ENCODE data around the gene EPGN. TPM values are rescaled to one million over a fixed set of nuclear protein-coding genes. Genes with fewer than 3 reads are reported as not detected.
"Not testable (repeated sequence)": the region's sequence is repeated elsewhere in the genome, so short reads cannot be mapped to it uniquely, and the experiment has no call there.

The EPGN gene
- total RNA-seq, 1 donor from 2014 or later = 3.0 TPM

- no peak for DNase-seq
- no peak for ATAC-seq
- intact Hi-C loops (cut with micrococcal nuclease) = no loop called here
Measured at GRCh38 chr4:74331252-74331651, 23.0 kb downstream of the EPGN start.

GRCh38 chr4:74331944-74332343 lies 23.7 kb downstream of the EPGN start:
- no peak for ATAC-seq
- DNase-seq = no peak
- intact Hi-C loops (cut with micrococcal nuclease) = no loop called here

DNA sequence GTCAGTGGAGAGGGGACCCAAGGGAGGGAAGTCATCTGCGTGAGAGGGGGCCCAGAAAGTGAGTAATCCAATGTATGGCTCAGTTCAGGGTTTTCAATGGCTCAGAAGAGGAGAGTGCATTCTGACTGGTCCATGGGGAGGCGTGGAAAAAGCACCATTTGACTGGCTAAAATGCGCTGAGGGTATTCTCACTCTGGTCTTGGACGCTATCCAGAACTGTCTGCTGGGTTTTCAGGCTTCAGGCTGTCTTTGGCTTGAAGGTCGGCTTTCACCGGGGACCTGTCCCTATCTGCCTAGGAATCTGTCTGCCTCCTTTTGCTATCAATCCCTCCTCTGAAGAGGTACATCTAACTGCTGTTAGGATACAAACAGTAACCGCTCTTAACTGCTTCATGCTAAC lies 26.4 kb downstream of the EPGN start:
- ATAC-seq (no peak), DNase-seq (no peak)
- intact Hi-C loops (cut with micrococcal nuclease) = no loop called here

GRCh38 chr4:74335341-74336021 lies 27.2 kb downstream of the EPGN start:
- DNase-seq (no peak), ATAC-seq (no peak)
- intact Hi-C loops (cut with micrococcal nuclease) = no loop called here

- ATAC-seq (no peak), DNase-seq (no peak)
- intact Hi-C loops (cut with micrococcal nuclease) = no loop called here
Measured at GRCh38 chr4:74338792-74339333, 30.6 kb downstream of the EPGN start.

DNA sequence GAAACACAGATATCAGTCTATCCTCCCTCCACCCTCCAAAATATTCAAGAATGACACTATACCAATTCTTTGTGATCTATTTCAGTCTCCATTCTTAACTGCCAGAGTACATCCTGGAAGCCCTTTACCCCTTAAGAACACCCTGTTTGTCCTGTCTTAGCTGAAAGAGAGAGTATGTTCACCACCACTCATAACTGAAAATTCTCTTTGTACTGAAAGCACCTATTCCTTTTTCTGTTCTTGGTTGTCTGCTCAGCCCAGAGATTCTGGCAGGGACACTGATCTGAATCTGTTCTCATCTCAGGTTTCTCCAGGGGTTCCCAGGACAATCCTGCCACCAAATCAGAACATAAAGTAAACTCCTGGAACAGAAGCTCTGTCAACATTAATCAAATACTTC lies 31.2 kb downstream of the EPGN start:
- DNase-seq (no peak), ATAC-seq (no peak)
- intact Hi-C loops (cut with micrococcal nuclease) = no loop called here

DNA sequence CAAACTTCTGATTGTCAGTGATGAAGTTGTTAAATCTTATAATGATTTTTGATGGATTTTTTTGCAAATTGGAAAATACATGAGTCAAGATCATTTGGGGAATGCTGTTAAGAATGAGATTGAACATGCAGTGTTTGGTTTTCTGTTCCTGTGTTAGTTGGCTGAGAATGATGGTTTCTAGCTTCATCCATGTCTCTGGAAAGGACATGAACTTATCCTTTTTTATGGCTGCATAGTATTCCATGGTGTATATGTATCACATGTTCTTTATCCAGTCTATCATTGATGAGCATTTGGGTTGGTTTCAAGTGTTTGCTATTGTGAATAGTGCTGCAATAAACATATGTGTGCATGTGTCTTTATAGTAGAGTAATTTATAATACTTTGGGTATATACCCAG lies 32.2 kb downstream of the EPGN start:
- DNase-seq; ATAC-seq; intact Hi-C loops (cut with micrococcal nuclease): not testable (repeated sequence)

- no peak for DNase-seq
- intact Hi-C loops (cut with micrococcal nuclease) = no loop called here
- ATAC-seq = no peak
Measured at GRCh38 chr4:74344031-74344430, 35.8 kb downstream of the EPGN start.

- ATAC-seq (no peak), DNase-seq (no peak)
- intact Hi-C loops (cut with micrococcal nuclease) = no loop called here
Measured at GRCh38 chr4:74353858-74354257, 45.6 kb downstream of the EPGN start.

GRCh38 chr4:74357965-74358364 lies 49.7 kb downstream of the EPGN start:
- no peak for DNase-seq
- no peak for ATAC-seq
- intact Hi-C loops (cut with micrococcal nuclease) = no loop called here

DNA sequence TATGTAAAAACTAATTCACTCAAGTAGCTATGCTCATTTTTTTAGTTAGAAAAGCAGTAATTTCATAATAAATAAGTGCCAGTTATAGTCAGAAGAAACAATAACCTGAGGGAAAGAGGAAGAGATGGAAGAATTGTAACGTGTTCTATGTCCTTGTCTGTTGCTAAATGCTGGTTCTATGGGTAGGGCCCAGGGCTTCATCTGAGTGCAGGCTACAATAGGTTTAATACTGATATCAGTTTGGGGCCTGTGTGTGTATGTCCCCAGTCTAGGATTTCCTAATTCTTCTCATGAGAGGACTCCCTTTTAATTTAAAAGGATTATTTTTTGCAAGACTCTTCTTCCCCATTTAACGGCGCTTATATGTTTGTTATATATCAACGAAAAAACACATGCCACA lies 53.4 kb downstream of the EPGN start:
- no peak for DNase-seq
- ATAC-seq = no peak
- intact Hi-C loops (cut with micrococcal nuclease) = no loop called here

DNA sequence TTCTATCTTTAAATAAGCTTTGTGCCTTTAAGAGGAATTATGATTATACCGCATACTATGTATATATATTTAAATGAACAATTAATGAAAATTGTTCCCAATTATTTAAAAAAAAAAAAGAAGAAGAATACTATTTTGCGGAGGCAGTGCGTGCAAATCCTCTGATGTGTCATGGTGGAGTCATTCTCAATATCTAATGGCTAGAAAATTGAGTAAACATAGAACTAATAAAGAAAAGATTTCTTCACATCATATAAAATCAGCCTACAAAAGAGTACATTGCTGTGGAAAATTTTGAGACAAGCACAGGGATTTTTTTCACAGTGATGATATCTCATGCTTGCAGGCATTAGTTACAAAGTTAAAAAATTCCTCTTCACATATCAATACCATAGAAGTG lies 54.1 kb downstream of the EPGN start:
- intact Hi-C loops (cut with micrococcal nuclease) = no loop called here
- DNase-seq (no peak), ATAC-seq (no peak)

DNA sequence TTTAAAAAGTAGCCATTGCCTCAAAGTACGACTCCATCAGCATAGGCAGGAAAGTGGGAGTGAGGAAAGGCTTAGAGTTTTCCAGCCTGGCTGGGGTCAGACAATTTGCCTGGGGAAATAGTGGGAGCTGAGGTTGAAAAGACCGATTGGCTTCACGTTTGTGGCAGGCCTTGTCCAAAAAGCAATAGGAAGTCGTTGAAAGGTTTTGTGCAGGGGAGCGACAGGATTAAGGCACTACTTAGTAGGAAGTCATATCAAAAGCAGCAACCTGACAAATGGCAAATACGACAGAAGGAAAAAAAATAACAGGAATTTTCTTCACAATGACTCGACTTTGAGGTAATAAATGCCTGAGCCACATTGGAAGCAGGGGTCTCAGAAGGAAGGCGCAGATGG lies 56.0 kb downstream of the EPGN start:
- DNase-seq (no peak), ATAC-seq (no peak)
- intact Hi-C loops (cut with micrococcal nuclease) = no loop called here

- DNase-seq (peak; percentile 50), ATAC-seq (peak; percentile 56)
- intact Hi-C loops (cut with micrococcal nuclease) = no loop called here
Measured at GRCh38 chr4:74364652-74365491, 56.6 kb downstream of the EPGN start, which contains the start of gene EREG. TSS of gene EREG (plus strand) at chr4:74365145. CDS start at chr4:74365309, 164 bp downstream.

- peak; percentile 34 for DNase-seq
- intact Hi-C loops (cut with micrococcal nuclease) = no loop called here
- ATAC-seq = peak; percentile 36
Measured at GRCh38 chr4:74365761-74366160, 57.5 kb downstream of the EPGN start.

Other genes with a start within 250 kb of the EPGN start
- 12.0 TPM for gene CXCL2, start 209.3 kb upstream of the EPGN start, total RNA-seq
- gene MTHFD2L, start 150.4 kb upstream of the EPGN start, total RNA-seq = 8.5 TPM
- gene EREG, start 56.7 kb downstream of the EPGN start, total RNA-seq = 3.2 TPM
- 3.4 TPM for gene AREG, start 136.7 kb downstream of the EPGN start, total RNA-seq

Data from left ventricle myocardium superior (tissue), 1 donor.